Neural cell (in vitro differentiated cells): ENCODE results near the gene ANTXR1.

Source experiments
- EP300 ChIP-seq: fragments of 450-650 bp; conservative IDR thresholded peaks from 2 replicates; pipeline ENCODE4 v1.6.1; 2014; ENCODE audit warnings: antibody characterized with exemption, mild to moderate bottlenecking, moderate library complexity; ENCODE audit not compliant: poor library complexity, severe bottlenecking
- SMC3 ChIP-seq: fragments of 450-650 bp; conservative IDR thresholded peaks from 2 replicates; pipeline ENCODE4 v1.6.1; 2014; ENCODE audit warnings: antibody characterized with exemption, mild to moderate bottlenecking, moderate library complexity; ENCODE audit not compliant: poor library complexity
- TAF1 ChIP-seq: IDR thresholded peaks from 2 replicates; pipeline ENCODE4 v1.6.1; 2012; ENCODE audit warnings: low read depth
- TF ChIP-seq, protein P1 (sequence below): fragments of 450-650 bp; IDR thresholded peaks from 2 replicates; pipeline ENCODE4 v1.5.1; 2014; ENCODE audit warnings: antibody characterized with exemption, mild to moderate bottlenecking, moderate library complexity; ENCODE audit not compliant: poor library complexity, severe bottlenecking

- TF ChIP-seq, protein P1, sequence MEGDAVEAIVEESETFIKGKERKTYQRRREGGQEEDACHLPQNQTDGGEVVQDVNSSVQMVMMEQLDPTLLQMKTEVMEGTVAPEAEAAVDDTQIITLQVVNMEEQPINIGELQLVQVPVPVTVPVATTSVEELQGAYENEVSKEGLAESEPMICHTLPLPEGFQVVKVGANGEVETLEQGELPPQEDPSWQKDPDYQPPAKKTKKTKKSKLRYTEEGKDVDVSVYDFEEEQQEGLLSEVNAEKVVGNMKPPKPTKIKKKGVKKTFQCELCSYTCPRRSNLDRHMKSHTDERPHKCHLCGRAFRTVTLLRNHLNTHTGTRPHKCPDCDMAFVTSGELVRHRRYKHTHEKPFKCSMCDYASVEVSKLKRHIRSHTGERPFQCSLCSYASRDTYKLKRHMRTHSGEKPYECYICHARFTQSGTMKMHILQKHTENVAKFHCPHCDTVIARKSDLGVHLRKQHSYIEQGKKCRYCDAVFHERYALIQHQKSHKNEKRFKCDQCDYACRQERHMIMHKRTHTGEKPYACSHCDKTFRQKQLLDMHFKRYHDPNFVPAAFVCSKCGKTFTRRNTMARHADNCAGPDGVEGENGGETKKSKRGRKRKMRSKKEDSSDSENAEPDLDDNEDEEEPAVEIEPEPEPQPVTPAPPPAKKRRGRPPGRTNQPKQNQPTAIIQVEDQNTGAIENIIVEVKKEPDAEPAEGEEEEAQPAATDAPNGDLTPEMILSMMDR: no peak
- no peak for TF ChIP-seq EP300
- no peak for TF ChIP-seq TAF1
- no peak for TF ChIP-seq SMC3
Observed at GRCh38 chr2:69196327-69197117, 183.5 kb downstream of the ANTXR1 start.
